HEK293 (cell line): ENCODE measurements around the gene KCNIP4.

Source experiments
- CTCF ChIA-PET: fragments of 350-600 bp; formaldehyde crosslinking; extraction: SDS; loops from one replicate; lab custom pipeline; 2021; ENCODE audit warnings: antibody characterized with exemption; lab: Yijun Ruan, JAX
- POLR2A ChIA-PET: fragments of 300-600 bp; formaldehyde crosslinking; extraction: SDS; loops from one replicate; lab custom pipeline; 2020; ENCODE audit warnings: antibody characterized with exemption, inconsistent platforms; lab: Yijun Ruan, JAX
- H3K27ac ChIP-seq: fragments of 200-500 bp; sonication (Bioruptor generic); 2 replicates; pipeline ENCODE4 v1.5.1; 2014; ENCODE audit warnings: low read depth, low read length, control low read depth, inconsistent platforms; ENCODE audit errors: extremely low read depth
- H3K36me3 ChIP-seq, 2 experiments: fragments of 200-500 bp in 1 of 2; sonication (Bioruptor generic) in 1 of 2; 1 replicate in 1 of 2; 2 replicates in 1 of 2; pipeline ENCODE4 v1.5.1; 2014 to 2017; ENCODE audit warnings: inconsistent platforms in 2 of 2, low read length in 2 of 2; ENCODE audit not compliant: control insufficient read depth in 2 of 2, insufficient read depth in 1 of 2
- H3K4me1 ChIP-seq: fragments of 200-500 bp; sonication (Bioruptor generic); 2 replicates; pipeline ENCODE4 v1.5.1; 2014; ENCODE audit warnings: mild to moderate bottlenecking, low read length, inconsistent platforms; ENCODE audit not compliant: control insufficient read depth, insufficient read depth
- H3K4me3 ChIP-seq: 2 replicates; pipeline ENCODE4 v1.5.1; 2011; ENCODE audit warnings: low read depth, mild to moderate bottlenecking, control low read depth, low read length, moderate library complexity
- H3K9me3 ChIP-seq: fragments of 200-500 bp; sonication (Bioruptor generic); 2 replicates; pipeline ENCODE4 v1.5.1; 2014; ENCODE audit warnings: low read depth, low read length, inconsistent platforms; ENCODE audit not compliant: control insufficient read depth, insufficient read depth
- HOXA7 ChIP-seq: sonication (generic); formaldehyde crosslinking; IDR thresholded peaks from 2 replicates; pipeline ENCODE4 v1.8.1; 2022; ENCODE audit warnings: missing genetic modification reagents, borderline replicate concordance
- KLF1 ChIP-seq: fragments of 450-650 bp; formaldehyde crosslinking; IDR thresholded peaks from 2 replicates; pipeline ENCODE4 v1.5.1; 2016; ENCODE audit warnings: missing biosample characterization, missing genetic modification characterization
- KLF9 ChIP-seq: fragments of 450-650 bp; formaldehyde crosslinking; IDR thresholded peaks from 2 replicates; pipeline ENCODE4 v1.5.1; 2016; ENCODE audit warnings: missing biosample characterization, missing genetic modification characterization, low read depth
- YY2 ChIP-seq: fragments of 450-650 bp; formaldehyde crosslinking; IDR thresholded peaks from 2 replicates; pipeline ENCODE4 v1.5.1; 2016; ENCODE audit warnings: missing biosample characterization, missing genetic modification characterization
- ZBTB20 ChIP-seq: fragments of 450-650 bp; formaldehyde crosslinking; IDR thresholded peaks from 2 replicates; pipeline ENCODE4 v1.5.1; 2016; ENCODE audit warnings: missing biosample characterization, missing genetic modification characterization
- ZNF140 ChIP-seq: fragments of 450-650 bp; formaldehyde crosslinking; IDR thresholded peaks from 2 replicates; pipeline ENCODE4 v1.5.1; 2016; ENCODE audit warnings: missing biosample characterization, missing genetic modification characterization
- ZNF184 ChIP-seq: fragments of 450-650 bp; IDR thresholded peaks from 2 replicates; pipeline ENCODE4 v1.5.1; 2018; ENCODE audit warnings: missing biosample characterization, mild to moderate bottlenecking, missing genetic modification characterization
- ZNF248 ChIP-seq: fragments of 450-650 bp; formaldehyde crosslinking; IDR thresholded peaks from 2 replicates; pipeline ENCODE4 v1.5.1; 2017; ENCODE audit warnings: missing biosample characterization, missing genetic modification characterization
- ZNF302 ChIP-seq: fragments of 450-650 bp; formaldehyde crosslinking; IDR thresholded peaks from 2 replicates; pipeline ENCODE4 v1.5.1; 2016; ENCODE audit warnings: missing biosample characterization, missing genetic modification characterization, low read depth
- ZNF341 ChIP-seq: fragments of 450-650 bp; formaldehyde crosslinking; IDR thresholded peaks from 2 replicates; pipeline ENCODE4; 2016; ENCODE audit warnings: low read depth, missing biosample characterization, missing genetic modification characterization
- ZNF354C ChIP-seq: fragments of 450-650 bp; formaldehyde crosslinking; IDR thresholded peaks from 2 replicates; pipeline ENCODE4 v1.5.1; 2016; ENCODE audit warnings: missing biosample characterization, missing genetic modification characterization, low read depth, borderline replicate concordance
- ZNF560 ChIP-seq: fragments of 450-650 bp; formaldehyde crosslinking; IDR thresholded peaks from 2 replicates; pipeline ENCODE4 v1.5.1; 2017; ENCODE audit warnings: missing biosample characterization, missing genetic modification characterization, borderline replicate concordance
- ZNF707 ChIP-seq: fragments of 450-650 bp; formaldehyde crosslinking; IDR thresholded peaks from 2 replicates; pipeline ENCODE4 v1.5.1; 2016; ENCODE audit warnings: missing biosample characterization, missing genetic modification characterization
- ZSCAN23 ChIP-seq: fragments of 450-650 bp; formaldehyde crosslinking; IDR thresholded peaks from 2 replicates; pipeline ENCODE4 v1.5.1; 2016; ENCODE audit warnings: missing biosample characterization, missing genetic modification characterization
- TF ChIP-seq, protein P1 (sequence below): fragments of 450-650 bp; formaldehyde crosslinking; optimal IDR thresholded peaks from 2 replicates; pipeline ENCODE3; 2016; ENCODE audit warnings: missing biosample characterization, mild to moderate bottlenecking, missing genetic modification characterization
- TF ChIP-seq, protein P2 (sequence below): fragments of 450-650 bp; formaldehyde crosslinking; IDR thresholded peaks from 2 replicates; pipeline ENCODE4 v1.5.1; 2016; ENCODE audit warnings: missing biosample characterization, missing genetic modification characterization
- TF ChIP-seq, protein P3 (sequence below): fragments of 450-650 bp; formaldehyde crosslinking; IDR thresholded peaks from 2 replicates; pipeline ENCODE4 v1.5.1; 2017; ENCODE audit warnings: missing biosample characterization, missing genetic modification characterization
- TF ChIP-seq, protein P4 (sequence below): fragments of 450-650 bp; formaldehyde crosslinking; IDR thresholded peaks from 2 replicates; pipeline ENCODE4 v1.5.1; 2017; ENCODE audit warnings: missing biosample characterization, missing genetic modification characterization
- TF ChIP-seq, protein P5 (sequence below): fragments of 450-650 bp; formaldehyde crosslinking; IDR thresholded peaks from 2 replicates; pipeline ENCODE4 v1.5.1; 2016; ENCODE audit warnings: missing biosample characterization, missing genetic modification characterization
- TF ChIP-seq, protein P6 (sequence below): fragments of 450-650 bp; formaldehyde crosslinking; IDR thresholded peaks from 2 replicates; pipeline ENCODE4 v1.5.1; 2016; ENCODE audit warnings: missing biosample characterization, missing genetic modification characterization

The KCNIP4 gene

DNA sequence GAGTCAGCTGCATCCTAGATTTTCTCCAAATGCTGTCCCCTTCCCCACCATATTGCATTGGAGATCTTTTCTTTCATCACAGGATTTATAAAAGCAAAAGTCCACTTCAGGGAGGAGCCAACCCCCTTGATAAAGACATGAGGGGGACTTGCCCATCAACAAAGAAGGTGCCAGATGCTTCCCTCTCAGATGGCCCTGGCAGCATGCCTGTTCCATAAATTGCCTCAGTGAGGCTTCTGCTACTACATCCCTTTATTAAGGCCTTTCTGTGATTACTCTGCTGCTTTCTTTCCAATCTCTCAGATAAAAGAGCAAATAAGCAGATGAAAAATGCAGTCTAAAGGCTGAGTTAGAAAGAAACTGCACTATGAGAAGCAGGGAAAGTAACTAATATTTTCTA is 736.7 kb downstream of the KCNIP4 start:
- H3K36me3 ChIP-seq = no peaks in the 10 kb centered on the region
- TF ChIP-seq ZBTB20 (tag by site-specific recombination) (no peak), ZNF140 (tag by site-specific recombination) (no peak), ZSCAN23 (tag by site-specific recombination) (no peak)
- TF ChIP-seq, protein P1, sequence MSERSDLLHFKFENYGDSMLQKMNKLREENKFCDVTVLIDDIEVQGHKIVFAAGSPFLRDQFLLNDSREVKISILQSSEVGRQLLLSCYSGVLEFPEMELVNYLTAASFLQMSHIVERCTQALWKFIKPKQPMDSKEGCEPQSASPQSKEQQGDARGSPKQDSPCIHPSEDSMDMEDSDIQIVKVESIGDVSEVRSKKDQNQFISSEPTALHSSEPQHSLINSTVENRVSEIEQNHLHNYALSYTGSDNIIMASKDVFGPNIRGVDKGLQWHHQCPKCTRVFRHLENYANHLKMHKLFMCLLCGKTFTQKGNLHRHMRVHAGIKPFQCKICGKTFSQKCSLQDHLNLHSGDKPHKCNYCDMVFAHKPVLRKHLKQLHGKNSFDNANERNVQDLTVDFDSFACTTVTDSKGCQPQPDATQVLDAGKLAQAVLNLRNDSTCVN (tag by site-specific recombination) = no peak
- no peak overlapping the region for H3K27ac ChIP-seq
- H3K4me1 ChIP-seq = no peaks in the 10 kb centered on the region
- no peak overlapping the region for H3K4me3 ChIP-seq
- ChIA-PET POLR2A (no interaction called here), CTCF (no interaction called here)
- H3K9me3 ChIP-seq = no peaks in the 10 kb centered on the region

DNA sequence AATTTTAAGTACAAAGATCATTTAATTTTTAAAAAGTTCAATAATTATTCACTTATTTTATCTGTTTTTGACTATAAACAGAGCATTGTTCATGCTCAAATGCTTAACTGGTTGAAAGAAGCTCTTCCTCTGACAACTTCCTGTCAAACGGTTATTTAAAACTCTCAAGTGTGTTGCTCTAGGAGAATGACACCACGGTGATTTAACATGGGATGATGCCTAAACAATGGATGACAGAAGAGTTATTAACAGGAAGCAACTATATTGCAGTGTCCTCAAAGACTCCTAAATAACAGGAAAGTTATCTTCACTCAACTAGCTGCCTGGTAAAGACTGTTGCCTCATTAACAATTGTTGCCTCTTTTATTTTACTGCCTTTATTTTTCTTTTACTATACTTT is 738.7 kb downstream of the KCNIP4 start:
- ChIA-PET CTCF (no interaction called here), POLR2A (no interaction called here)
- Histone ChIP-seq H3K4me1 (no peaks in the 10 kb centered on the region), H3K27ac (no peak overlapping the region), H3K9me3 (no peaks in the 10 kb centered on the region), H3K4me3 (no peak overlapping the region), H3K36me3 (no peaks in the 10 kb centered on the region)
- TF ChIP-seq, protein P2, sequence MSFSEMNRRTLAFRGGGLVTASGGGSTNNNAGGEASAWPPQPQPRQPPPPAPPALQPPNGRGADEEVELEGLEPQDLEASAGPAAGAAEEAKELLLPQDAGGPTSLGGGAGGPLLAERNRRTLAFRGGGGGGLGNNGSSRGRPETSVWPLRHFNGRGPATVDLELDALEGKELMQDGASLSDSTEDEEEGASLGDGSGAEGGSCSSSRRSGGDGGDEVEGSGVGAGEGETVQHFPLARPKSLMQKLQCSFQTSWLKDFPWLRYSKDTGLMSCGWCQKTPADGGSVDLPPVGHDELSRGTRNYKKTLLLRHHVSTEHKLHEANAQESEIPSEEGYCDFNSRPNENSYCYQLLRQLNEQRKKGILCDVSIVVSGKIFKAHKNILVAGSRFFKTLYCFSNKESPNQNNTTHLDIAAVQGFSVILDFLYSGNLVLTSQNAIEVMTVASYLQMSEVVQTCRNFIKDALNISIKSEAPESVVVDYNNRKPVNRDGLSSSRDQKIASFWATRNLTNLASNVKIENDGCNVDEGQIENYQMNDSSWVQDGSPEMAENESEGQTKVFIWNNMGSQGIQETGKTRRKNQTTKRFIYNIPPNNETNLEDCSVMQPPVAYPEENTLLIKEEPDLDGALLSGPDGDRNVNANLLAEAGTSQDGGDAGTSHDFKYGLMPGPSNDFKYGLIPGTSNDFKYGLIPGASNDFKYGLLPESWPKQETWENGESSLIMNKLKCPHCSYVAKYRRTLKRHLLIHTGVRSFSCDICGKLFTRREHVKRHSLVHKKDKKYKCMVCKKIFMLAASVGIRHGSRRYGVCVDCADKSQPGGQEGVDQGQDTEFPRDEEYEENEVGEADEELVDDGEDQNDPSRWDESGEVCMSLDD = no peak
- TF ChIP-seq, protein P3, sequence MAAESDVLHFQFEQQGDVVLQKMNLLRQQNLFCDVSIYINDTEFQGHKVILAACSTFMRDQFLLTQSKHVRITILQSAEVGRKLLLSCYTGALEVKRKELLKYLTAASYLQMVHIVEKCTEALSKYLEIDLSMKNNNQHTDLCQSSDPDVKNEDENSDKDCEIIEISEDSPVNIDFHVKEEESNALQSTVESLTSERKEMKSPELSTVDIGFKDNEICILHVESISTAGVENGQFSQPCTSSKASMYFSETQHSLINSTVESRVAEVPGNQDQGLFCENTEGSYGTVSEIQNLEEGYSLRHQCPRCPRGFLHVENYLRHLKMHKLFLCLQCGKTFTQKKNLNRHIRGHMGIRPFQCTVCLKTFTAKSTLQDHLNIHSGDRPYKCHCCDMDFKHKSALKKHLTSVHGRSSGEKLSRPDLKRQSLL = no peak
- TF ChIP-seq ZNF302 (no peak), HOXA7 (no peak), ZNF184 (tag by site-specific recombination) (no peak), YY2 (tag by site-specific recombination) (no peak), ZNF248 (no peak), KLF9 (tag by site-specific recombination) (no peak), ZNF341 (no peak), ZNF707 (tag by site-specific recombination) (no peak), ZNF560 (no peak), KLF1 (tag by site-specific recombination) (no peak), ZNF354C (no peak)
- TF ChIP-seq, protein P4, sequence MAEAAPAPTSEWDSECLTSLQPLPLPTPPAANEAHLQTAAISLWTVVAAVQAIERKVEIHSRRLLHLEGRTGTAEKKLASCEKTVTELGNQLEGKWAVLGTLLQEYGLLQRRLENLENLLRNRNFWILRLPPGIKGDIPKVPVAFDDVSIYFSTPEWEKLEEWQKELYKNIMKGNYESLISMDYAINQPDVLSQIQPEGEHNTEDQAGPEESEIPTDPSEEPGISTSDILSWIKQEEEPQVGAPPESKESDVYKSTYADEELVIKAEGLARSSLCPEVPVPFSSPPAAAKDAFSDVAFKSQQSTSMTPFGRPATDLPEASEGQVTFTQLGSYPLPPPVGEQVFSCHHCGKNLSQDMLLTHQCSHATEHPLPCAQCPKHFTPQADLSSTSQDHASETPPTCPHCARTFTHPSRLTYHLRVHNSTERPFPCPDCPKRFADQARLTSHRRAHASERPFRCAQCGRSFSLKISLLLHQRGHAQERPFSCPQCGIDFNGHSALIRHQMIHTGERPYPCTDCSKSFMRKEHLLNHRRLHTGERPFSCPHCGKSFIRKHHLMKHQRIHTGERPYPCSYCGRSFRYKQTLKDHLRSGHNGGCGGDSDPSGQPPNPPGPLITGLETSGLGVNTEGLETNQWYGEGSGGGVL = no peak
- TF ChIP-seq, protein P5, sequence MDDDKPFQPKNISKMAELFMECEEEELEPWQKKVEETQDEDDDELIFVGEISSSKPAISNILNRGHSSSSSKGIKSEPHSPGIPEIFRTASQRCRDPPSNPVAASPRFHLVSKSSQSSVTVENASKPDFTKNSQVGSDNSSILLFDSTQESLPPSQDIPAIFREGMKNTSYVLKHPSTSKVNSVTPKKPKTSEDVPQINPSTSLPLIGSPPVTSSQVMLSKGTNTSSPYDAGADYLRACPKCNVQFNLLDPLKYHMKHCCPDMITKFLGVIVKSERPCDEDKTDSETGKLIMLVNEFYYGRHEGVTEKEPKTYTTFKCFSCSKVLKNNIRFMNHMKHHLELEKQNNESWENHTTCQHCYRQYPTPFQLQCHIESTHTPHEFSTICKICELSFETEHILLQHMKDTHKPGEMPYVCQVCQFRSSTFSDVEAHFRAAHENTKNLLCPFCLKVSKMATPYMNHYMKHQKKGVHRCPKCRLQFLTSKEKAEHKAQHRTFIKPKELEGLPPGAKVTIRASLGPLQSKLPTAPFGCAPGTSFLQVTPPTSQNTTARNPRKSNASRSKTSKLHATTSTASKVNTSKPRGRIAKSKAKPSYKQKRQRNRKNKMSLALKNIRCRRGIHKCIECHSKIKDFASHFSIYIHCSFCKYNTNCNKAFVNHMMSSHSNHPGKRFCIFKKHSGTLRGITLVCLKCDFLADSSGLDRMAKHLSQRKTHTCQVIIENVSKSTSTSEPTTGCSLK = no peak
- TF ChIP-seq, protein P6, sequence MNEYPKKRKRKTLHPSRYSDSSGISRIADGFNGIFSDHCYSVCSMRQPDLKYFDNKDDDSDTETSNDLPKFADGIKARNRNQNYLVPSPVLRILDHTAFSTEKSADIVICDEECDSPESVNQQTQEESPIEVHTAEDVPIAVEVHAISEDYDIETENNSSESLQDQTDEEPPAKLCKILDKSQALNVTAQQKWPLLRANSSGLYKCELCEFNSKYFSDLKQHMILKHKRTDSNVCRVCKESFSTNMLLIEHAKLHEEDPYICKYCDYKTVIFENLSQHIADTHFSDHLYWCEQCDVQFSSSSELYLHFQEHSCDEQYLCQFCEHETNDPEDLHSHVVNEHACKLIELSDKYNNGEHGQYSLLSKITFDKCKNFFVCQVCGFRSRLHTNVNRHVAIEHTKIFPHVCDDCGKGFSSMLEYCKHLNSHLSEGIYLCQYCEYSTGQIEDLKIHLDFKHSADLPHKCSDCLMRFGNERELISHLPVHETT (tag by site-specific recombination) = no peak
